NCI-H128 (cell line): Measurements from ENCODE around the gene PPP2R5C.

Source experiments
- DNase-seq: peaks from one replicate; lab custom pipeline; 2025; ENCODE audit not compliant: unreplicated experiment; lab: John Stamatoyannopoulos, UW

The PPP2R5C gene

DNA sequence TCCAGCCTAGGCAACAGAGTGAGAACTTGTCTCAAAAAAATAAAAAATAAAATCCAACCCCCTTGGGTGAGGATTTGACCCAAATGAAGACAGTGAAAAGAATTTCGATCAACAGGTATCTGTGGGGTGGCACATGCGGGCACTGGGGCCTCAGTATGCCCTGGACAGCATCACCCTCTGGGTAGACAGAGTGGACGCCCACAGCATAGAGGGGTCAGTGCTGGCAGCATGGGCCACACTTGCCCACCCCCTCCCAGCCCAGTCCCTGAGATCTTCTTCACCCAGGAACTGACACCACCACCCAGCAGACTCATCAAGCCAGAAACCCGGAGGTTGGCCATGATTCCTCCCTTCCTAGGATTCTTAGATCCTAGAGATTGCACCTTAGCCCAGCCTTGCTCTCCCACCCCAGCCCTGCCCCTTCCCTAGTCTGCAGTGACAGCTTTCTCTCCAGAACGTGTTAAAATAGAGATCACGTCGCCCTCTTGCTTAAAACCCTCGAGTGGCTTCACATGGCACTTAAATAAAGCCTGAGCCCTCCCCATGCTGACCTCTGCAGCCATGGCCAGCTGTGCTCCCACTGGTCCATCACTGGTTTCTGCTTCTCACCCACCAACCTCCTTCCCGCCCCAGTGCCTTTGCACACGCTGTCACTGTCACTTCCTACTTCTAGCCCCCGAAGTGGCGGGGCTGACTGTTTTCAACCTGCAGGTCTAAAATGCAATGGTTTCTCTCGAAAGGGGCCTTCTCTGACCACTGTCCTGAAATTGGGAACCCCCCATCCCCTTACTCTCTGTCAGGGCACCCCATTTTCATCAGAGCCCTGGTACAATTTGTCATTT lies 176.6 kb downstream of the PPP2R5C start:
- no peak for DNase-seq

DNA sequence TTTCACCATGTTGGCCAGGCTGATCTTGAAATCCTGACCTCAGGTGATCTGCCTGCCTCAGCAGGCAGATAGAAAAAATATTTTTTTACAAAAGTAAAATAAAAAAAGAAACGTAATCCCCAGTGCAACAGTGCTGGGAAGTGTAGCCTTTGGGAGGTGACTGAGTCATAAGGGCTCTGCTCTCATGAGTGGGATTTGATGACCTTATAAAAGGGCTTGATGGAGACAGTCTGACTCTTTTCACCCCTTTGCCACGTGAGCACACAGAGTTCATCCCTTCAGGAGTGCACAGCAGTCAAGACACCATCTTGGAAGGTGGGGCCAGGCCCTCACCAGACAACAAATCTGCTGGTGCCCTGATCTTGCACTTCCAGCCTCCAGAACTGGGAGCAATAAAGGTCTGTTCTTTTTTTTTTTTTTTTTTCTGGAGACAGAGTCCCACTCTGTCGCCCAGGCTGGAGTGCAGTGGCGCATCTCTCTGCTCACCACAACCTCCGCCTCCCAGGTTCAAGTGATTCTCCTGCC lies 178.2 kb downstream of the PPP2R5C start:
- DNase-seq: no peak

DNA sequence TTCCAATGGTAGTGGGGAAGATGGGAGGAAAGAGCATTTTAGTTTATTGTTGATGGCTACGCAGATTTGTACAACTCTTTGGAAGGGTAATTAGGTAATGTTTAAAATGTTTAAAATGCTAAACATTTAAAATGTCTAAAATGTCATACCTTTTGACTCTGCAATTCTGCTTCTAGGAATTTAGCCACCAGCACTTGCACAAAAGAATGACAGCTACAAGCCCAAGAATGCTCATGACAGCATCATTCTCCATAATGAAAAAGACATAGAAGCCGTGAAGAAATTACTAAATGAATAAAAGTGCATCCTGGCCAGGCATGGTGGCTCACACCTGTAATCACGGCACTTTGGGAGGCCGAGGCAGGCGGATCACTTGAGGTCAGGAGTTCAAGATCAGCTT lies 182.9 kb downstream of the PPP2R5C start:
- no peak for DNase-seq

DNA sequence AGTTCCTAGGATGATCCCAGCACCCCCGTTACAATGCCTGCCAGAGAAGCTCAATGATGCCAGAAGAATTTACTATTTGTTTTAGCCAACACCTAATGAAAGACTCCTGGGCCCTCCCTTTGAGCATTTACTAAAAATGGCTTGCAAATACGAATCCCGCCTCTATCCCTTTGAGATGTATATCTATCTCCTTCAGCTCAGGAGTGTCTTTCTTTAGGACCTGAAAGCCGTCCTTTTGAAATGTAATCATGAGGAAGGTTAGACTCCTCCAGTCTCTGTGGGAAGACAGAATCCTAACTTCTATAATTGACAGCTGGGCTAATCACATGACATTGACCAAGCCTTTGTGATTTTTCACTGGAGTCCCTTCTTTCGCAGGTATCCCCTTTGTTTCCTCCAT lies 183.7 kb downstream of the PPP2R5C start:
- DNase-seq: no peak

DNA sequence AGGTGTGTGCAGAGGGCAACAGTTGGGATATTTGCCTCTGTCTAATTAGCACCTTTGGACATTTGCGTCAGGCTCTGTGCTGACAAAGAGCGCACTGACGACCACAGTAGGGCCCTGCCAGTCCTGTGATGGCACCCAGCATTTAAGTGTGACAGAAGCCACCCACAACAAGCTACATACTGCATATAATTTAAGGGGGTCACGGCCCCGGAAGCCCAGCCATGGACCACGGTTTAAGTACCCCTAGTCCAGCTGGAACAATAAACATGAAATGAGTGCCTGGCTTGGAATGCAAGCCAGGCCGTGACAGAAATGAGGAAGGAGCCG lies 186.0 kb downstream of the PPP2R5C start:
- DNase-seq: no peak

DNA sequence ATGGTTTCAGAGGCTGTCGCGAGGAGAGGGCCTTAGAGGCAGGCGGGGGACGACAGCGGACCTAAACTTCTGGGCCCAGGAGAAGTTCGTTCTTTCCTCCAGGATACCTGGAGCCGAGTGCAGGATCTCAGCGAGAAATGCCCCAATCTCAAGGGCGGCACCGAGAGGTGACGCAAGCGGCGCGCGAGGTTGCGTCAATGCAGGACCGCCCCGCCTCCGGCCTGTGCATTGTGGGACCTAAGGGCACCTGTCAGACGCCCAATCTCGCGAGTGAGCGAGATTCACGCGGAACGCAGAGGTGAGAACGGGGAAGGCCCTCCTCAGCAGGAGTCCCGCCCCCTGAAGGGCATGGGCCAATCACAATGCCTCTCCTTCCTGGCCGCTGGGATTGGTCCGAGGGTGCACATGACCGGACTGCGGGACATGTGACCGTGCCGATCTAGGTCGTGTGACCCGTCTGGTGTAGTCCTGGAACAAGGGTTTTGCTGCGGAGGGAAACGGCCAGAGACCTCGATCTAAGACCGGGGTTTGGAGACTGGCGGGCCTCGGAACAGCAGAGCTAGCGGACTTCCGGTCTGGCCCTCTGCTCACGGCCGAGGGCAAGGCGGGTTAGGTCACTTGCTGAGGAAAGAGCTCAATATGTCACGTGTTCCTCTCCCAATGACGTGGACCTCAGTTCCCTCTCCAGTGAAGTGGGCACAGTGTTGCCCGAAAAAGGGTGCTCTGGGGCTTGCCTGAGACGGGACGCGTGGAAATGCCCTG lies 186.6 kb downstream of the PPP2R5C start:
- peak; percentile 100 for DNase-seq

DNA sequence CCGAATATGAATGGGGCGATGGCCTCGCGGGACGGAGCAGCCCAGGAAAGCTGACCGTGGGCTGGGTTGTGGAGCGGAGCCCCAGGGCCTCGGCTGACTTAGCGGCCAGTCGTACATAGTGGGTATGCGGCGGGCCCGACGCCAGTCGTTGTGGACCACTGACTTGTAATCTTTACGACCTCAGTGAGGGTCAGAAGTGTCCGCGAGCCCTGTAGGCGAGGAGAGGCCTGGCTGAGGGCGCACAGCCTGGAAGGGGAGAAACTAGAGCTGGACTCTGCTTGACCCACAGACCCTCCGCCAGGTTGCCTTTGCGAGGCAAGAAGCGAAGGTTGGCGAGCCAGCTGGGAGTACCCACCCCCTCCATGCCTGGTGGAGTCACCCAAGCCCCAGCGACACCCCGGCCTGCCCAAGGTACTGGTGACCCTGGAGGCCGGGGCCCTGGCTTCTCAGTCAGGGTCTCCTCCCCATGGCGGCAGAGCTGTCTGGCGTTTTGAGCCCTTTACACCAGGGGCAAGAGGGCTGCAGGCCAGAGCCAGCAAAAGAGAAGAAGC lies 187.2 kb downstream of the PPP2R5C start:
- DNase-seq: no peak

DNA sequence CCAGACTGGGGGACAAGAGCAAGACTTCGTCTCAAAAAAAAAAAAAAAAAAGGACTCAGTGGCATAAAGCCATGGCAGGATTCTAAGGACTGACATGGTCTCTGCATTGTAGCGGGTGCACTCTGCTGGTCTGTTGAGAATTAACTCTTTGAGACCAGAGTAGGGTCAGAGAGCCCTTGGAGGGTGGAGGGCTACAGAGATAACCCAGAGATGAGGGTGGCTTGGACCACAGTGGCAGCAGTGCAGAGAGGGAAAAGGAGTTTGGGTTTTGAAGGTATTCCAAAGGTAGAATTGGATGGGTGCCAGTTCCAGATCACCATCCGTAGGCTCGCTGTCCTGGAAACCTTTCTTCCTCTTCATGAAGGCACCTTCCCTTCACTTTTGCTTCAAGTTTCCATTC lies 188.6 kb downstream of the PPP2R5C start:
- no peak for DNase-seq

DNA sequence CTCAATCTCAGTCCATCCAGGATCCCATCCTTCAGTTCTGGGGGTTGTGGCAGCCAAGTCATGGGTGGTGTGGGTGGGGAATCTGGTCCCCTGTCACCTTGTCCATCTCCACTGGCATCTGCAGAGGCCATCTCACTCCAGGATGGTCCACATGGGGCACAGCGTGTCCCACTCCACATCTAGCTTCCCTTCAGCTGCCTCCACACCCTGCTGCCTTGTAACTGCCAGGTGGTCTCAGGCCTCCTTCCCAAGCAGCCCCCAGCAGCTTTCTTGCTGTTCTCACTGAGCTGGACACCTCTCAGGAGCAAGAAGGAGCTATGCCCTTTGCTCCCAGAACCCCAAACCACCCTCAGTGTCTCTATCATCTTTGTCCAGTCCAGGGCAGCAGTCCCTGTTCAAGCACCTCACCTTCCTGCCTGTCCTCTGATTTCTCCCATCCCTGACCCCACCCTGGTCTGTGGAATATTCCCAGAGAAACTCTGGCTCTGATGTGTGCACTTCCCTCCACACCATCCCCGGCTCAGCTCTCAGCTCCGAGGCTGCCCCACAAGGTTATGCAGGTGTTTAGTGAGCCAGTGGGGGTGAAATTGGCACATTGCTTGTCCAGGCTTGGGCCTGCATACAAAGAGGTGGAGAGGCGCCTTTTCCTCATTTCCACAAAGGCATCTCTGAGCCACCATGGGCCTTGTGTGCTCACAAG lies 189.2 kb downstream of the PPP2R5C start:
- no peak for DNase-seq

DNA sequence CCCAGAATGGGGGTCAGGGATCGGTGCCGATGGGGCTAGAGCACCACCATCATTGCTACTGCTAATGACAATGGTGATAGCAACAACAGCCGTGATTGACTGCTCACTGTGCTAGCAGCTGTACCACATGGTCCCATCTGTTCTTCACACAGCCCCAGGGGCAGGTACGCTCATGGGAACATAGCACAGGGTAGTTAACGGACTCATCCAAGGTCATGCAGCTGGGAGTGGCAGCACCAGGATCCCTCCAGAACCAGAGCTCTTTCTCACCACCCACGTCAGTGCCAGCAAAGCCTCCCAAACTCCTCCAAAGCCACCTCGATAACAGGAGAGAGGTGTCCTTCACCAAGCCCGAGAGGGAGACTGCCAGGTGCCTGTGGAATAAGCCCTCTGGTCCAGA lies 191.6 kb downstream of the PPP2R5C start:
- DNase-seq: no peak

DNA sequence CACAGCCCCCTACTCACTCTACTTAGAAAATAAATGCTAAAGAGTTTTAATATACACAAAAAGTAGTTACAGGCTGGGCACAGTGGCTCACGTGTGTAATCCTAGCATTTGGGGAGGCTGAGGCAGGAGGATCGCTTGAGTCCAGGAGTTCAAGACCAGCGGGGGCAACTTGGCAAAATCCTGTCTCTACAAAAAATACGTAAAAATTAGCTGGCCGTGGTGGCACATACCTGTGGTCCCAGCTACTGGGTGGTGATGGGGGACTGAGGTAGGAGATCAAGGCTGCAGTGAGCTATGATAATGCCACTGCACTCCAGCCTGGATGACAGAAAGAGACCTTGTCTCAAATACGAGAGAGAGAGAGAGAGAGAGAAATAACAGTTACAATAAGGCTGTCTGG lies 193.0 kb downstream of the PPP2R5C start:
- DNase-seq: no peak

DNA sequence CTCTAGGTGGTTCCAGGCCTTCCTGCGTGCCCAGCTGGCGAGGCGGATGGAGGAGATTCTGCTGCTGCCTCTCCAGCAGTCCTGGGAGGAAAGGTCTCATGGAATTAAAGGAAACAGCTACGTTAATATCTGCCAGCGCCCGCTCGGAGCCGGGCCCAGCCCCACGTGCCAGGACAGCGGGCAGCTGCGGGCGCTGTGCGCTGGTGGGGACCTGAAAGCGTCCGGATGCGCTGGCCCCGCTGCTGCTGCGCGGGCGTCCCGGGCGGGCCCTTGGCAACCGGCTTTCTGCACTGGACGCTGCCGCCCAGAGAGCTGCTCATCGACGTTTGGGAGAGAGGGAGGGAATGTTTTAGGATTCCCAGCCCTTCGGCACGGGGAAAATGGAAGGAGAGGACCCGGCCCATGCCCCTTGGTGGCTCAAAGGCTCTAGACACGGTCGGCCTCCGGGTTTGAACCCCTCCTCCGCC lies 194.2 kb downstream of the PPP2R5C start:
- DNase-seq: no peak

DNA sequence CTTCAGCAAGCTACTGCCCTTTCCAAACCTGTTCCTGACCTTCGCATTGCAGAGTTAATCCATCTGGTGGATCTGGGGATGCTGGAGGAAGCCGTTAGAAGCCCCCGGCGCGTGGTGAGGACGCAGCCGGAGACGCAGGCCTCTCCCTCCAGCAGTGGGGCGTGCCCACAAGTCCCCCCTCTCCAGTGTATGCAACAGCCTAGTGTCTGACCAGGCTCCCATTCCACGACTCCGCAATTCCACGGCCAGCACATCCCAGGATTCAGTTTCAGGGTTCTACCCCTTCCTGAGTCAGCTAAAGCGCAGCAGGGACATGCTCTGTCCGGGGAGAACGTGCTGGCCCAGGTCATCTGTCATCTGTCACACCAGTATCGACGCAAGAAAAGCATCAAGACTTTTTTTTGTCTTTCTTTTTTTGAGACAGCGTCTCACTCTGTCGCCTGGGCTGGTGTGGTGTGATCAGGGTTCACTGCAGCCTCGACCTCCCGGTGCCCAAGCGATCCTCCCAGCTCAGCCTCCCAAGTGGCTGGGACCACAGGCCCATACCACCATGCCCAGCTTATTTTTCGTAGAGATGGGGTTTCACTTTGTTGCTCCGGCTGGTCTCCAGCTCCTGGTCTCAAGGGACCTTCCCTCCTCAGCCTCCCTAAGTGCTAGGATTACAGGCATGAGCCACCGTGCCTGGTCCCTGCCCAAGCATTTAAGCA lies 194.8 kb downstream of the PPP2R5C start:
- no peak for DNase-seq

DNA sequence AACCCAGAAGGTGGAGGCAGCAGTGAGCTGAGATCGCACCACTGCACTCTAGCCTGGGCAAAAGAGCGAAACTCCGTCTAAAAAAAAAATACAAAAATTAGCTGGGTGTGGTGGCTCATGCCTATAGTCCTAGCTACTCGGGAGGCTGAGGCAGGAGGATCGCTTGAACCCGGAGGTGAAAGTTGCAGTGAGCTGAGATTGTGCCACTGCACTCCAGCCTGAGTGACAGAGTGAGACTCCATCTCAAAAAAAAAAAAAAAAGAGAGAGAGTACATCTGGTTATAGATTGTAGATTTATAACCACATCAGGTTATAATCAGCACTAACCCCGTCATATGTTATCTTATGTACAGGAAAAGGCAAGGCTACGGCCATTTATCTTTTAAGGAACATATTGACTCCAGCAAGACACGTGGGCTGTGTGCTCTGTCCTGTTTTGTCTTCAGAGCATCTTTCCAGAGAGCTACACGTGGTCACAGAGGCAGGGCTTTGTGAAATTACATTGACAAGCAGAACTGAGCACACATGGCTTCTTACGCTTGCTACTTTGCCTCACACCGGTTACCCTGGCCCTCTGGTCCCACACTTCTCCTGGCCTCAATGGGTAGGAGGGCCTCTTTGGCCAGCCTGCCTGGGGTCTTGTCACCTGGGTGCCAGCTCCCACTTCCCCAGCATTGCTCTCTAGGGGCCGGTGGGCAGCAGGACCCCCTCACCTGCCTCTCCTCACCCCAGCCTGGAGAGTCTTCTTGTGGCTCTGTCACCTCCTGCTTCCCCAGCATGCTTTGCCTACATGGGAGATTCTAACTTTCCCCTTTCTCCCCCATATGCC lies 196.1 kb downstream of the PPP2R5C start:
- DNase-seq: no peak

DNA sequence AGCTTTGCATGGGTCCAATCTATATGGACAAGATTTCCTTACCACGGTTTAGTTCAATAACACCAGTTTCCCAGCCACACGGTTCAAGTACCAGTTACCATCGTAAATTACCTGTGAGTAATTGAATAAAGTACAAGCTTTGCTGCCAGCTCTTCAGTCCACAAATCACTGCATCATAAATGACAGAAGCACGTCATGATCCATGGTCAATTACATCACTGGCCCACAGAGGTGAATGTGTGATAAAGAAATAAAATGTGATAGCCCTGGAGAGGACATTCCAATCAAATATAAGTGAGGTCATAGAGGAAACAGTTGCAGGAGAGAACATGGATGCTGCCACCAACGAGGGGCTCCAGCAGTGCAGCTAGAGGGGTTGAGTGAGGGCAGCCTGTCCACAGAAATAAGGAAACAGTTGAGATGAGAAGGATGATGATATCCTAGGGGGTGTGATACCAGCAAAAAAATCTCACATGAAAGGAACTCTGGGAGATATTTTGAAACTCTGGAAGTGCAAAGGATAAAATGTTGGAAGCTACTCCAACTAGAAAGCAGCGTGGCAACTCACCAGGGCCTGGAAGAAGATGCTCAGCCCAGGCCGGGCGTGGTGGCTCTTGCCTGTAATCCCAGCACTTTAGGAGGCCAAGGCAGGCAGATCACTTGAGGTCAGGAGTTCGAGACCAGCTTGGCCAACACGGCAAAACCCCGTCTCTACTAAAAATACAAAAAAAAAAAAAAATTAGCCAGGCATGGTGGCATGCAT lies 197.1 kb downstream of the PPP2R5C start:
- DNase-seq: no peak

DNA sequence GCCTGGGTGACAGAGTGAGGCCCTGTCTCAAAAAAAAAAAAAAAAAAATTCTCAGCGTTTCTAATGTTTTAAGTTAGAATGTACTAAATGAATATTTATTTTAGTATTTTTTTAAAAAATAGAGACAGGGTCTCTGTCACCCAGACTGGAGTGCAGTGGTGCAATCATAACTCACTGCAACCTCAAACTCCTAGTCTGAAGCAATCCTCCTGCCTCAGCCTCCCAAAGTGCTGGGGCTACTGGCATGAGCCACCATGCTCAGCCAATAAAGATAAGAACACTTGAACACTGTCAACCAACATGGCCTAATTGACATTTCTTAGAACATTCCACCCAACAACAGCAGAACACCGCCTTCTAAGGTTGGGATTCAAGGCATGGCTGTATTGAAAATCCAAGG lies 197.8 kb downstream of the PPP2R5C start:
- DNase-seq: no peak

DNA sequence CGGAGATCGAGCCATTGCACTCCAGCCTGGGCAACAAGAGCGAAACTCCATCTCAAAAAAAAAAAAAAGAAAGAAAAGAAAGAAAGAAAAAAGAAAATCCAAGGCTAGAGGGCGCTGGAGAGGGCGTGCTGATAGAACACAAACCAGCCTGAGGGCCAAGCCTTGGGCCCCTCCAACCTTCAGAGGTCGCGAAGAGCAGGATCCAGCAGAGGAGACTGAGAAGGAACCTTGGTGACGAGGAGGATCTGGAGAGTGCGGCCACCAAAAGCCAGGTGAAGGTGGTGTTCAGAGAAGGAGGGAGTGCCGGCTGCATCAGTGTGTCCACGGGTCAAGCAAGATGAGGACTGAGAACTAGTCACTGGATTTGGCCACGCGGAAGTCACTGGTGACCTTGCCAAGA lies 198.7 kb downstream of the PPP2R5C start:
- no peak for DNase-seq

DNA sequence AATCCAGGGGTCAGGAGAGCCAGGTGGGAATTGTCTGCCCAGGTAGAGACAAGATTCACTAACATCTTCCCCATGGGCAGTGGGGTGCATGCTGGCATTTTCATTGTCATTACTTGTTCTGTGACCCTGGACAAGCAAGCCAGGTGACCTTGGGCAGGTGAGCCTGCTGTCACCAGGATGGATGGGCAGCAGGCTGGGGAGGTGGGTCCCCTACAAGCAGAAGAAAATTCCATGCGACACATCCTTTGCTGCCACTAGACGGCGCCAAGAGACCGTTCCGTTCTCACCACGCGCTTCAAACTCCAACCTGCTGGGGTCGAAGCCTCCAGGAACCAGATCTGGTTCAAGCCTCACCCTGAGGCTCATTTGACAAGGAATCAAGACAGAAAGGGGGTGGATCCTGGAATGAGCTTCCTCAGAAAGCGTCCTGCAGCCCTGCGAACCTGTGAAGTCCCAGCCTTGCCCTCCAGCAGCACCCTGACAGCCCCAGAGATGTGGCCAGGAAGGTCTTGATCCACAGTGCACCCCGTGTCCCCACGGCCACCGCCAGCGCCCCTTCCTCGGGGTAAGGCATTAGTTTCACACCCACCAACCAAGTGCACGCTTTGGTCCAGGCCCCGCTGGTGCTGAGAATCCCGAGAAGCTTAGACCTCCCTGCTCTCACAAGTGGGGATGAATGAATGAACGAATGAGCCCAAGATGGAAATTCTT lies 199.7 kb downstream of the PPP2R5C start:
- peak; percentile 61 for DNase-seq
